GM12878 (cell line): ENCODE results near the gene STMP1. TPM values are rescaled to one million over a fixed set of nuclear protein-coding genes. Genes with fewer than 3 reads are reported as not detected.

Source experiments
- ATAC-seq: fragments of 200-7000 bp; cut with Tn5 transposase; 3 replicates; pipeline ENCODE4 v1.9.1; 2020; ENCODE audit warnings: mild to moderate bottlenecking, moderate library complexity
- BruUV-seq: library from RNA; stranded (reverse); fragments of 400-500 nt; replicated peaks from 2 replicates; lab custom pipeline; 2021; lab: Mats Ljungman, UMichigan
- CTCF ChIA-PET: fragments of 300-600 bp; sonication (Branson Sonifier 250); formaldehyde crosslinking; extraction: SDS; loops from one replicate; lab custom pipeline; 2021; ENCODE audit warnings: inconsistent platforms; lab: Yijun Ruan, JAX
- POLR2A ChIA-PET: fragments of 350-600 bp; formaldehyde crosslinking; extraction: SDS; loops from one replicate; lab custom pipeline; 2021; ENCODE audit warnings: inconsistent platforms; lab: Charles Lee
- RAD21 ChIA-PET: fragments of 300-600 bp; sonication (Branson Sonifier 250); formaldehyde crosslinking; loops from one replicate; lab custom pipeline; 2023; ENCODE audit warnings: antibody characterized with exemption; ENCODE audit not compliant: unreplicated experiment; lab: Charles Lee
- SMC1A ChIA-PET: fragments of 300-600 bp; sonication (Branson Sonifier 250); formaldehyde crosslinking; loops from one replicate; lab custom pipeline; 2023; ENCODE audit not compliant: unreplicated experiment, uncharacterized antibody; lab: Charles Lee
- DNase-seq: peaks from one replicate; pipeline ENCODE4 v3.0.0-alpha.2; 2011; ENCODE audit warnings: low read depth, low spot score
- FAIRE-seq: peaks from 3 replicates; lab custom pipeline; 2011; peaks lifted over from hg19 to GRCh38; lab: Jason Lieb, UNC
- H2AFZ ChIP-seq: 2 replicates; pipeline ENCODE4 v1.6.0; 2011; ENCODE audit warnings: low read depth, low read length, control low read depth; ENCODE audit not compliant: control insufficient read depth
- H3K27ac ChIP-seq: 2 replicates; pipeline ENCODE4 v1.5.1; 2011; ENCODE audit warnings: control low read depth; ENCODE audit not compliant: control insufficient read depth, insufficient read depth
- H3K27me3 ChIP-seq, 2 experiments: replicated peaks in 1 of 2; 2 replicates each; pipeline versions ENCODE4 v1.6.0 to v1.6.1; 2011; ENCODE audit warnings: low read length in 1 of 2; ENCODE audit not compliant: control insufficient read depth in 2 of 2, insufficient read depth in 2 of 2
- H3K36me3 ChIP-seq, 2 experiments: 2 replicates each; pipeline ENCODE4 v1.5.1; 2011; ENCODE audit warnings: low read length in 1 of 2; ENCODE audit not compliant: control insufficient read depth in 2 of 2, insufficient read depth in 2 of 2
- H3K4me1 ChIP-seq: 2 replicates; pipeline ENCODE4 v1.6.1; 2011; ENCODE audit warnings: mild to moderate bottlenecking, low read length, moderate library complexity, mixed read lengths; ENCODE audit not compliant: control insufficient read depth, insufficient read depth
- H3K4me2 ChIP-seq: 2 replicates; pipeline ENCODE4 v1.6.0; 2011; ENCODE audit warnings: control low read depth; ENCODE audit not compliant: control insufficient read depth, insufficient read depth
- H3K4me3 ChIP-seq: fragments of 200-600 bp; sonication (generic); 2 replicates; pipeline ENCODE4 v1.5.1; 2016
- H3K79me2 ChIP-seq: 2 replicates; pipeline ENCODE4 v1.6.0; 2011; ENCODE audit warnings: low read length; ENCODE audit not compliant: control insufficient read depth, insufficient read depth
- H3K9ac ChIP-seq: 2 replicates; pipeline ENCODE4 v1.8.0; 2011; ENCODE audit warnings: low read length, control low read depth, mixed read lengths; ENCODE audit not compliant: control insufficient read depth, insufficient read depth
- H3K9me3 ChIP-seq: replicated peaks from 3 replicates; pipeline ENCODE4 v1.5.1; 2011; ENCODE audit warnings: mild to moderate bottlenecking, low read length; ENCODE audit not compliant: control insufficient read depth, insufficient read depth
- H4K20me1 ChIP-seq: 2 replicates; pipeline ENCODE4 v1.6.0; 2011; ENCODE audit not compliant: control insufficient read depth, insufficient read depth
- CBX5 ChIP-seq: sonication (generic); IDR thresholded peaks from 2 replicates; pipeline ENCODE4 v1.6.1; 2016; ENCODE audit warnings: low read depth, moderate library complexity, mild to moderate bottlenecking, inconsistent platforms
- ELK1 ChIP-seq: IDR thresholded peaks from 2 replicates; pipeline ENCODE4 v1.6.1; 2012; ENCODE audit warnings: low read depth, low read length, improper control_type of control experiment
- GABPA ChIP-seq: IDR thresholded peaks from 2 replicates; pipeline ENCODE4 v1.6.1; 2014; ENCODE audit warnings: antibody characterized with exemption, low read depth, mild to moderate bottlenecking, inconsistent platforms
- NFIC ChIP-seq: IDR thresholded peaks from 2 replicates; pipeline ENCODE4 v1.6.1; 2012; ENCODE audit warnings: low read depth, mild to moderate bottlenecking, inconsistent platforms, low read length, moderate library complexity
- NR2C2 ChIP-seq: IDR thresholded peaks from 2 replicates; pipeline ENCODE4 v1.6.1; 2011; ENCODE audit warnings: borderline replicate concordance, low read depth; ENCODE audit not compliant: control insufficient read depth, insufficient read length
- POLR2AphosphoS5 ChIP-seq: IDR thresholded peaks from 2 replicates; pipeline ENCODE4 v1.6.1; 2011; ENCODE audit warnings: mild to moderate bottlenecking, low read length, inconsistent platforms
- SIX5 ChIP-seq: IDR thresholded peaks from 2 replicates; pipeline ENCODE4 v1.6.1; 2011; ENCODE audit warnings: mild to moderate bottlenecking, low read depth, low read length, moderate library complexity; ENCODE audit not compliant: severe bottlenecking
- ZNF217 ChIP-seq: fragments of 450-650 bp; IDR thresholded peaks from 2 replicates; pipeline ENCODE4 v1.6.1; 2017; ENCODE audit warnings: antibody characterized with exemption, mild to moderate bottlenecking
- ZNF24 ChIP-seq: fragments of 450-650 bp; IDR thresholded peaks from 2 replicates; pipeline ENCODE4 v1.6.1; 2017; ENCODE audit warnings: antibody characterized with exemption, mild to moderate bottlenecking
- ZZZ3 ChIP-seq: IDR thresholded peaks from 2 replicates; pipeline ENCODE4 v1.6.1; 2011; ENCODE audit warnings: low read depth; ENCODE audit not compliant: control insufficient read depth, insufficient read length
- WGBS: methylation state at CpG from one replicate; pipeline ENCODE4 v1.1.6; 2016; ENCODE audit warnings: low lambda C conversion rate; ENCODE audit not compliant: insufficient replicate concordance, insufficient coverage; ENCODE audit errors: missing lambda C conversion rate; 5-methylcytosine and 5-hydroxymethylcytosine counted together
- in situ Hi-C: fragments of 300-500 bp; cut with MboI; formaldehyde crosslinking; loops from 9 replicates; pipeline ENCODE4 v1.14.3; 2018; ENCODE audit warnings: mixed read lengths
- intact Hi-C: fragments of 100-400 bp; cut with micrococcal nuclease; formaldehyde crosslinking; loops from one replicate; pipeline ENCODE4 v1.14.2; 2022; ENCODE audit not compliant: unreplicated experiment
- polyA plus RNA-seq, 11 experiments: library from polyadenylated mRNA; depleted of rRNA in 4 of 11; unstranded in 6 of 11; stranded (reverse) in 5 of 11; fragments of >200 nt; fragmentation: Nextera tagmentation in 4 of 11; fragmentation: Illumina TruSeq in 1 of 11; extraction: Ambion mirVana in 4 of 11; extraction: Trizol in 1 of 11; gene quantifications; 1 replicate in 1 of 11; 2 replicates in 10 of 11; pipeline versions ENCODE4 v1.2.1 to v1.2.3, GENCODE V29; 2011 to 2016; ENCODE audit warnings: inconsistent platforms in 2 of 11, missing spikeins in 2 of 11, low read depth in 1 of 11
- total RNA-seq, 4 experiments: library from RNA; depleted of rRNA in 3 of 4; stranded (reverse); fragments of >200 nt in 3 of 4; fragmentation: Illumina TruSeq in 1 of 4; extraction: Trizol in 1 of 4; gene quantifications; 2 replicates each; pipeline versions ENCODE4 v1.2.1 to v1.2.3, GENCODE V29; 2013 to 2021

STMP1 gene
- total and polyA plus RNA-seq, 10 of the 15 experiments (the other 5 are each of a cell fraction or from before 2014, with no cell fraction given): 8.0 to 79.9 (median 24.7) TPM

- ChIA-PET CTCF (no interaction called here), RAD21 (no interaction called here), SMC1A (no interaction called here), POLR2A (no interaction called here)
- Histone ChIP-seq H2AFZ (no peak overlapping the region), H3K4me3 (no peak overlapping the region), H3K4me2 (no peak overlapping the region), H3K36me3 (no peaks in the 10 kb centered on the region), H3K27me3 (no peaks in the 10 kb centered on the region), H3K4me1 (no peaks in the 10 kb centered on the region), H3K9ac (no peak overlapping the region), H3K79me2 (no peaks in the 10 kb centered on the region), H3K27ac (no peak overlapping the region), H4K20me1 (no peaks in the 10 kb centered on the region), H3K9me3 (no peaks in the 10 kb centered on the region)
- 94% methylated on average over 3 of the region's 3 CpGs for WGBS
- TF ChIP-seq CBX5 (no peak), POLR2AphosphoS5 (no peak), NR2C2 (no peak), NFIC (no peak), ZNF24 (no peak), GABPA (no peak), ZNF217 (no peak), SIX5 (no peak), ZZZ3 (no peak), ELK1 (no peak)
- DNase-seq (no peak), ATAC-seq (no peak), FAIRE-seq (no peak)
- BruUV-seq: no TSS peak
- in situ Hi-C loops (no loop called here), intact Hi-C loops (no loop called here)
Measured at GRCh38 chr7:135690566-135690965, 28.3 kb downstream of the STMP1 start.
